SKM-1 (cell line): ENCODE data around the gene SLC25A10.

Source experiments
- DNase-seq: peaks from one replicate; lab custom pipeline; 2025; ENCODE audit not compliant: unreplicated experiment; lab: John Stamatoyannopoulos, UW

Gene SLC25A10

DNA sequence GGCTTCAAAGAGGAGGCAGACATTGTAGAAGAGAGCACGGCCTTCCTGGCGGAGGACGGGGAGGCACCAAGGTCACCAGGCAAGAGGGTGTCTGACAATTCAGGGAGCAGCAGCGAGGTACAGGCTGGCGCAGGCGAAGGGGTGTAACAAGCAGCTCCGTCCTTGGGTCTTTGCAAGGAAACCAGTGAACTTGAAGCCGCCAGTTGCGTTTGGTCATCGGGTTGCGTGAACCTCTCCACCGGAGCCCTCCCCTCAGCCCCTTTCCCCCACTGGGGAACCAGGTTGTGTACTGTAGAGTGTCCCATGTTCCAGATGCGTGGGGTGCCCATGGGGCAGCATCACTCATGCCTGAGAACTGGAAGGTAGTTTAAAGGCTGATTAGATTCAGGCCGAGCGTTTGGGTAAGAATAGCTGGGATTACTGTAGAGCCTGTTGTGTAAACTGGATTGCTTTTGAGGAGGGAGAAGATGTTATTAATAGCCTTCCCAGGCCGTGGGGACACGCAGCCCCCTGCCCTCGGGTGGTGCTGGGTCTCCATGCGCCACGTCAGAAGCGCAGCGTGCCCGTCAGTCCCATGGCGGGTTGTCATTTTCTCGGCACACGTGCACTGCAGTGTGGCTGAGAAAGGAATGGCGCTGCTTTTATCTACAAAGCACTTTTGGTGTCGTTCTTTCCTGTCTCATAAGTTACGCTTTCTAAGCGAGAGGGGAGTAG, 6.4 kb upstream of the SLC25A10 start:
- no peak for DNase-seq

DNA sequence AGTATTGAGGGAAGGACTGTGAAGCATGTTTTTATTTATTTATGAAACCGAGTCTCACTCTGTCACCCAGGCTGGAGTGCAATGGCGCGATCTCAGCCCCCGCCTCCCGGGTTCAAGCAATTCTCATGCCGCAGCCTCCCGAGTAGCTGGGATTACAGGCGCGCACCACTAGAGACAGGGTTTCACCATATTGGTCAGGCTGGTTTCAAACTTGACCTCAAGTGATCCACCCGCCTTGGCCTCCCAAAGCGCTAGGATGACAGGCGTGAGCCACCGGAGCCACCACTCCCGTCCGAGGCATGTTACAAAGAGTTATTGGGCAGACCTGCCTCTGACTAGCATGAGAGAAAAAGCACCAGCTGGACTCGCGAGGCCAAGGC, 5.9 kb upstream of the SLC25A10 start:
- no peak for DNase-seq

DNA sequence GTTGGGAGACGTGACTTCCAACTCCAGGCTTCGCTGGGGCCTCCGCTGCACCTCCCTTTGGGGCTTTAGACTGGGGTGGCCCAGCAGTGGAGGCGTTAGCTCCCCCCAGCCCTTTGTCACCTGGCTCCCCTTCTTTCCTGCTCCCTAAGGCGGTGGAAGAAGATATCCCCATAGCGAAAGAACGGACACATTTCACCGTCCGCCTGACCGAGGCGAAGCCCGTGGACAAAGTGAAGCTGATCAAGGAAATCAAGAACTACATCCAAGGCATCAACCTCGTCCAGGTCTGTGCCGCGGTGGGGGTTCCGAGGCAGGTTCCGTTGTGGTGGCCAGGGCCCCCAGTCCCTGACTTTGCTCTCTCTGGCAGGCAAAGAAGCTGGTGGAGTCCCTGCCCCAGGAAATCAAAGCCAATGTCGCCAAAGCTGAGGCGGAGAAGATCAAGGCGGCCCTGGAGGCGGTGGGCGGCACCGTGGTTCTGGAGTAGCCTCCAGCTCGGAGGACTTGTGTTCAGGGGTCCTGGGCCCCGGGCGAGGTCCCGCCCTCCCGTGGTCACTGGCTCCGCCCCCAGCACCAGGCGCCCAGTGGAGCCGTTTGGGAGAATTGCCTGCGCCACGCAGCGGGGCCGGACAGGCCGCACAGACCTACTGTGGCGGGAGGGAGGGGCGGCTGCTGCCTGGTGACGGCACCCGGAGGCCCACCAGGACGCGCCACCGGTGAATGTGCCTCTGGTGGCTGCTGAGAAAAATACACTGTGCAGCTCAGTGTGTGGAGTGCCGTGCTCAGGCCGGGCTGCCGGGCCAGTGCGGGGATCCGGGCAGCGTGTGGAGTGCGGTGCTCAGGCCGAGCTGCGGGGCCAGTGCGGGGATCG, 5.1 kb upstream of the SLC25A10 start:
- DNase-seq = no peak

DNA sequence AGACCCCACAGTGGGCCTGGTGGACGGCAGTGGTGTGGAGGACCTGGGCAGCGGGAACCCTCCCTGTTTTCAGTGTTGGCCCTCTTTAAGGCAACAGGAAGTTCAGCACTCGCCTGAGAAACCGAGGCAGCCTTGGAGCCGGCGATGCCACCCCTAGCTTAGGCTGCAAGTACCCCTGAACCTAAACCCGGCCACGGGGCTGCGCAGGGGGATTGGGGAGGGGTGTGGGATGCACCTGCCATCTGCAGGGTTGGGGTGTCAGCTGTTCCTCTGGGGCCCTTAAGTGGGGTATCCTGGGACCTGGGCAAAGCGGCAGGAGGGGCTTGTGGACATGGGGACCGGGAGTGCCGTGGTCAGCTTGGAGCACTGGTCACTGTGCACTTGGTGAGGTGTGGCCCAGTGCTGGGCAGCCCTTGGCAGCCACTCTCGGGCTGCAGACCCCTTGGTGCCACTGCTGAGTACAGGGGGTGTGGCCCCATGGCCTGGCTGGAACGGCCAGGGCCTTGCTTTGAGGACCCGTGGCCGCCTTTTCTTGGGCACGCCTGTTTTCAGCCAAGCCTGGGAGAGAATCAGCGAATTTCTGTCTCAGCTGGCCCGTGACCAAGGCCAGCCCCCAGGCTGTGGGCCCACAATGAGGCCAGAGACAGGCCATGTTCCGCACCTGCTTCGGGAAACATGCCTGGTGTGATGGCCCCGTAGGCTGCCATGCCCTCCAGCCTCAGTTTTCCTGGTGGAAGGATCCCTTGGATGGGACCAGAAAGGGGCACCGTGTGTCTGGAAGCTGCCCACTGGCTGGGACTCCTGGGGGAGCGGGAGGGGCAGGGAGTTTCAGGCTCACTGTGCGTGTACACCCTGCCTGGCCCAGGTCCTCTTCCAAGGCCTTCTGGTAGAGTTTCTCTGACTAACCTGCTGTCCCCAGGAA, 4.1 kb upstream of the SLC25A10 start:
- DNase-seq = no peak

DNA sequence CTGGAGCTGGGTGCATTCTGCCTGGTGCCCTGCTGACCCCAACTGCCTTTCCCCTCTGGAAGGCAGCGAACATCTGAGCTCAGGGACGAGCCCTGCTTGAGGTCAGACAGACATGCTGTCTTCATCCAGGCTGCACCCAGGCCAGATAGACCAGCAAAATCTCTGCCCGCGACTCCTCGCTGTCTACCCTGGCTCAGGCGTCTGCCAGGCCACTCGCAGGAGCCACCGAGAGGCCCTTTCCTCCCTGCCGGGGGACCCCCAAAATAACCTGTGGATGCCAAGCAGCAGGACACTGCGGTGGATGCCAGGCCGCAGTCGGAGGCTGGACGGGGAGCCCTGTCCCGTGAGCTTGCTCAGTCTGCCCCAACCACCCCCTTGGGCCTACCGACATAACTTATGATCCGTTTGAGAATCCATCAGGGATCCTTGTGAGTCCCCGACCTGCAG, 3.3 kb upstream of the SLC25A10 start:
- DNase-seq = no peak

DNA sequence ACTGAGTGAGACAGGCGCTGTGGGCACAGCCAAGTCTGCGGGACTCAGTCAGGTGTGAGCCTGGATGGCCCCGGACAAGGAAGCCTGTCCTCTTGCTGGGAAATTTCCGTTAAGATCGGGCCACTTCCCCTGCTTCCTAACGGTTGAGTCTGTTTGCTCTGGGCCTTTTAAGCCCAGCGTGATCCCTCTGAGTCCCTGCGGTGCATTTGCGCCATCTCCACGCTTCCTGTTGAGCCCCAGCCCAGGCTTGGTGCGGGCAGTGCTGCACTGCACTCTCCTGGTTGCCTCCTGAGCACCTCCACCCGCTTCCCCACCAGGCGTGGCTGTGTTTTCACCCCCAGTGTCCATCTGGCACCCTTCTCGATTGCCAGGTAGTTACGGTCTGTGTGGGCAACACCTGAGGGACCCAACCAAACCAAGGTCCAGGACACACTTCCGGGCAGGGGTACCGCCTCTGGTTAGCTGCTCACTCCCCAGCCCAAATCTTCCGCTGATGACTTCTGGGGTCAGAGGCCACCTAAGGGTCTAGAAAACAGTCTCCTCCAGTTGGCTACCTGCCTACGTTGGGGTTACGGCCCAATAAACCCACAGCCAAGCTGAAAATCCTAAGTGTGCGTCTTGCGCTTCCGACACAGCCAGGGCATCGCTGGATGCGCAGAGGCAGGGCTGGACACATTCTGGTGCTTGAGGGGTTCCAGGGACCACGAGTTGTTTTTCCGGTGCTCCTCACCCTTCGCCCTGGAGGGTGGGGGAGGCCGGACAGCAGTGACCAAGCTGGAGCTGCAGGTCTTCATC, 1.4 kb upstream of the SLC25A10 start:
- DNase-seq = peak; percentile 78

DNA sequence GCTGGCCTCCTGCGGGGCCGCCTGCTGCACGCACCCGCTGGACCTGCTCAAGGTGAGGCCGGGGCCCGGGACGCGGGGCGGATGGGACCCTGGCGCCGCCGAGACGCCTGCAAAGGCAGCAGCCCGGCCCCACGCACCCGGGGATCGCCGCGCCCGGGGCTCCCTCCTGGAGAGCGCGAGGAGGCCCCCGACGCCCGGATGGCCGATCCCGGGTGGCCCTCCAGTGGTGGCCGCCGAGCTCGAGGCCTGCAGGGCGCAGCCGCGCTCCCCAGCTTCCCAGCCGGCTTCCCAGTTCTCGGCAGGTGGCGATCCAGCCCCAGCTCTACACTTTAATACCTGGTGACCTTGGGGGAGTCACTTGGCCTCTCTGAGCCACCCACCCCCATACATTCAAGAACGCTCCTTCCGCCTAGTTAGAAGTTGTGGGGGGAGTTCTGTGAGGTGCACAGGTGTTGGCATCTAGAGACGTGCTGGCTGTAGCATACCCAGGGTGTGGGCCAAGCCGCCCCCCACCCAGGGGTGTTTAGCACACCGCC, 452 bp downstream of the SLC25A10 start:
- DNase-seq = no peak

DNA sequence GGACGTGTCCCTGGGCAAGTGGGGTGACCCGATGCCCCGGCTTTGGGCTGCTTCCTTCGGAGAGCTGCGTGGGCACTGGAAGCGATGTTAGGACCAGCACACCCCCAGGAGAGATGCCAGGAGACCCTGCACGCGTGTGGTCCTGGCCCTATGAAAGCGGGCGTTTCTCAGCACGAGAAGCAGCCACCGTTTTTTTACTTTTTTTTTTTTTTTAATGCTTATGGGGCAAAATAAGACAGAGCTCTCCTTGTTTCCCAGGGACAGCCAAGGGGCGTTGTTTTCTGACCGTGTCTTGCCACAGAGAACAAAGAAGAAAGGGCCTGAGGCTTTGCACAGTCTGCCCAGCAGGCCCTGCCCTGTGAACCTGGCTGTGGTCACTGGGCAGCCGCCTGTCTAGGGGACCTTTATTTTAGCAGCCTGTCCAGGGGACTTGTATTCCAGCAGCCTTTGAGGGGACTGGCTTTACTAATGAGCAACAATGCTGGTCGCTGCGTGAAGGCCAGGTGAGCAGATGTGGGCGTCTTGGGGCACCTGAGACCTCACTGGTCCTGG, 996 bp downstream of the SLC25A10 start:
- no peak for DNase-seq

DNA sequence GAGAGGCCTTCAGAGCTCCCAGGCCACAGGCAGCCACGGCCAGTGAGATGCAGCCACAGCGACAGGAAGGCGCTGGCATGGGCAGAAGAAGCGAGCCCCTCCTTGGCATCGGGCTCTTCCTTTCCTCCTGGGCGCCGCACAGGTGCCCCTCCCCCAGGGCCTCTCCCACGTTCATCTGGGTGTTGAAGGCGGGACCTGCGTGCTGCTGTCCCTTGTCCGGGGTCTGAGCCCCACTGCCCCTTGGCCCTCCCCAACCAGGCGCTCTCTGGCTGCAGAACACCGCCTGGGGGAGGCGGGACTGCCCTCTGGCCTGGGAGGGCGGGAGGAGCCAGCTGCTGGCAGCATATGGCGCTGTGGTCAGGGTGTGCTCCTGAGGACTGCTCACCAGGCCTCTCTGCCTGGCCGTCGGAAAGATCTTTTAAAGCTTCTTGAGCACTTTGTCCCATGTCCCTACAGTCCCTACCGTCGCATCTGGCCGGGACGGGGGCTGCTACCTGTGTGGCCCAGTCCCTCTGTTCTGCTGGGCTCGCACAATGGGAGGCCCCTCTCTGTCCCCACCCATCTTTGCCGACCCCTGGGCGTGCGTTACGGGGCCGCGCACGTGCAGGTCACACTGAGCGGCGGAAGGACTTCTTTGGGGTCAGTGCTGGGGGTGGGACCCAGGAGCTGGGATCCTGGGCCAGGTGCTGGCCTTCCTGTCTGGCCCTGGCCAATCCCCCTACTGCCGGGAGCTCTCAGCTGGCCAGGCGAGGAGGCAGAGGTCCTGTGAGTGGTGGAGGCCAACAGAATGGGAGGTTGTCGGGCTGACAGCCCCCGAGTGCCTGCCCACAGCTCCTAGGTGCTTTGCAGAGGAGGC, 1.7 kb downstream of the SLC25A10 start:
- DNase-seq = no peak

DNA sequence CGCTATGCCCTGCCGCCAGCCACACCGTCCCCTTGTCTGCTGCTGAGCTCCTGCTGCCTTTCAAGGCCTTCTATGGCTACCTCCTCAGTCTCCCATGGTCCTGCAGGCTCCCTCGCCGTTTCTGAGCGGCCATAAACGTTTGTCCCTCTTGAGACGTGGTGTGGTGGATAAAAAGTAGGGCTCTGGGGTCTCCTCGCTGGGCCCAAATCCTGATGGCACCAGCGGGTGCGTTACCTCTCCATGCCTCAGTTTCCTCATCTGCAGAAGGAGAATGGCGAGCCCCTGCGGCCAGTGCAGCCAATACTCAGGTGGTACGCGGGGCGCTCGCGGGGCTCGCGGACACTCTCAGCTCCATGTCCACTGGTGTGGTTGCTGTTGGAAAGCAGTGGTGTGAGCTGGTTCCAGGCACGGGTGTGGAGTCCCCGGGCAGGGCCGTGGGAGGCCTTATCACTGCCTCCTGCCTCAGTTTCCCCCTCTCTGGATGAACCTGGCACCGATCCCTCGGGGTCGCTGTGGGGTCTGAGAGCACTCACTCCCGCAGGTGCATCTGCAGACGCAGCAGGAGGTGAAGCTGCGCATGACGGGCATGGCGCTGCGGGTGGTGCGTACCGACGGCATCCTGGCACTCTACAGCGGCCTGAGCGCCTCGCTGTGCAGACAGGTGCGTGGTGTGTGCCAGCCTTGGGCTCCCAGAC, 2.5 kb downstream of the SLC25A10 start:
- no peak for DNase-seq

DNA sequence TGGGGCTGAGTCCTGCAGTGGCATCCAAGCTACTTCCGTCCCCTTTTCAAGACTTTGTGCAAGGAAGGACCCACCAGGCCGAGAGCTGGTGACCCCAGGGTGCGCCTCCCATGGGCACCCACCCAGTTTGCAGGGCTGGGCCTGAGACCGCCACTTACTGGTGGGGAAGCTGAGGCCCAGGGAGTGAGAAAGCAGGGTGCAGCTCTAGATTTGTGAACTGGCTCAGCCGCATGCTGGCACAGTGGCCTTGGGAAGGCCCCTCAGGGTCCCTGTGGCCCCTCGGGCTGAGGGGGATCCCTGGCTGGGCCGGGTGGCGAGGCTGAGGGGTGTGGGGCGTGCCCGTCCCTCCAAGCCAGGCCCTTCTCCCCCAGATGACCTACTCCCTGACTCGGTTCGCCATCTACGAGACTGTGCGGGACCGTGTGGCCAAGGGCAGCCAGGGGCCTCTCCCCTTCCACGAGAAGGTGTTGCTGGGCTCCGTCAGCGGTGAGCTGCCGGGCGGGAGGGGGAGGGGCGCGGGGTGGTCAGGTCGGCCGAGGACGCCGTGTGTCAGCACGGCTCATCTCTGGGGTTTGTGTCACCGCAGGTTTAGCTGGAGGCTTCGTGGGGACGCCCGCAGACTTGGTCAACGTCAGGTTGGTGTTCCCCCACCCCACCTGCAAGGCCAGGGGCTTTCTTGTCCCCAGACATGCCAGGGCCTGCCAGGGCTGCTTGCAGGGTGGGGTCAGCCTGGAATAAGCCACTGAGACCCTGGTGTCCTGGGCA, 3.2 kb downstream of the SLC25A10 start:
- DNase-seq = no peak

DNA sequence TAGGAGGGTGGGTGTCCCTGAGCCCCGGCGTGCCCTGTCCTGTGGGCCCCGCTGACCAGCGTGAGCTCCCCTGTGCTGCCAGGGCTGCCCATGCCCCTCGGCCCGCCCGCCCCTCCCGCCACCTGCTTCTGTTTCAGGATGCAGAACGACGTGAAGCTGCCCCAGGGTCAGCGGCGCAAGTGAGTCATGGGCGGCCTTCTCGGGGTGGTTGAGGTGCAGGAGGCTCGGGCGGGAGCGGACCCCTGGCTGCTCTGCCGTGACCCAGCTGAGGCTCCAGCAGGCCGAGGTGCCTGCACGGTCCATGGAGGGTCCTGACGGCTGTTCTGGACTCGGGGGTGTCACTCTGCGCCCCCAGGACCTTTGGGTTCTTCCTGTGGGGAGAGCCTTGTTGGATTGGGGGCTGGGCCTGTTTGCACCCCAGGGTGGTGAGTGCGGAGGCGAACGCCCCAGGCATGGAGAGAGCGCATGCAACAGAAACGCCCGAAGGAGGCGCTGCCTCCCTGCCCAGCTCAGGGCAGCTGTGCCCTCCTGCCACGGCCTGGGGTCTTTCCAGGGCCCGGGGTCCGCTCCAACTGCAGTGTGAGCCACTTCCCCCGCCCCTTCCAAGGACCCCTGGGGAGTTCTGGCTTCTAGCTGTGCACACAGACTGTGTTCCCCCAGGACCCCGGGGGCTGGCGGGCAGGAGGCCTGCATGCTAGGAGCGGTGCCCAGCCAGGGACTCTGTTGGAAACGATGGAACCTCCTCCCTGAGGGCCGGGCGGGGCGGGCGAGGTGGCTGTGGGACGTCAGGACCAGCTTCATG, 4.0 kb downstream of the SLC25A10 start:
- no peak for DNase-seq

DNA sequence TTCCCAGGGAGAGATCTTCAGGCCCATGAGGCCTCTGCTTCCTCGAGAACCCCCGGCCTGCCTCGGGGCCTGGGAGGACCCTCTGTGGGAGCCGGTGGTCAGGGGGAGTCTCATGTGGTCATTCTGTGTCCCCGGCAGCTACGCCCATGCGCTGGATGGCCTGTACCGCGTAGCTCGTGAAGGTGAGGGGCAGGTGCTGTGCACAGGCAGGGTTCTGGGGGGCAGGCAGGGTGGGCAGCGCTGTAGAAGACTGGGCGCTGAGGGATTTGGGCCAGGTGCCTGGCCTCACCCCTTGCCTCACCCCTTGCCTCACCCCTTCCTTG, 4.6 kb downstream of the SLC25A10 start:
- no peak for DNase-seq

DNA sequence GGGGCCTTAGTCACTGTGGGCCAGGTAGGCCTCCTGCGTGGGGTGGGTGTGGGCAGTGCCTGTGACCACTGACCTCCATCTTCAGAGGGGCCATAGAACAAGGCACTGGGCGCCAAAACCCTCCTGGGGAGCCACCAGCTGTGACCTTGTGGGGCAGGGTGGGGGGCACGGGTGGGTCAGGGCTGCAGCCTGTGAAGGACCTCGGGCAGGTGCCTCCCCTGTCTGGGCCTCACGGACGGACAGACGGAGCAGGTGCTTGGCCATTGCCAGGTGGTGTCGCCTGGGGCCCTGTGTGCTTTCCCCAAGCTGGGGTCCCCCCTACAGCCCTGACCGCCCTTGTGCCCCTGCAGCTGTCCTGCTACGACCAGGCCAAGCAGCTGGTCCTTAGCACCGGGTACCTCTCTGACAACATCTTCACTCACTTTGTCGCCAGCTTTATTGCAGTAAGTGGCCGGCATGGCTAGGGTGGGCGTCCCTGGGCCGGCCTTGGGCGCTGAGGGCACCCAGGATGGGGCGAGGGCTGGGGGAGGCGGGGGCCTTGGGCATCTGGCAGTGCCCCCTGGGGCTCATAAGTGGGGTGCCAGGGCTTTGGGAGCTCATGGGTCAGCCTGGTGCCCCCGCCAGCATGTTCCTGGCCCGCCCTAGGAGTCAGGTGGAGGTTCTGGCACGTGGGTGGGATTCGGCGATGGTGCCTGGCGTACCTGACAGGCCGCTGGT, 5.1 kb downstream of the SLC25A10 start:
- no peak for DNase-seq

DNA sequence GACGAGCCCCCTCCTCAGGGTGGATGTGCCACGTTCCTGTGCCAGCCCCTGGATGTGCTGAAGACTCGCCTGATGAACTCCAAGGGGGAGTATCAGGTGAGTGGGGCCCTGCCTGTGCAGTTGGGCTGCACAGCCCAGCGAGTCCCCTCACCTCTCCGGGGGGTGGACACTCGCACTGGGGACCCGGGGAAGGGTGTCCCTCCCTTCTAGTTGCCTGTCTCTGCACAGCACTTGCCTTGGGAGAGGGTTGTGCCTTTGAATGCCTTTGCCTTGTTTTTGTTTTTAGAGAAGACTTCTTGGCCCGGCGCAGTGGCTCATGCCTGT, 5.6 kb downstream of the SLC25A10 start:
- DNase-seq = no peak

DNA sequence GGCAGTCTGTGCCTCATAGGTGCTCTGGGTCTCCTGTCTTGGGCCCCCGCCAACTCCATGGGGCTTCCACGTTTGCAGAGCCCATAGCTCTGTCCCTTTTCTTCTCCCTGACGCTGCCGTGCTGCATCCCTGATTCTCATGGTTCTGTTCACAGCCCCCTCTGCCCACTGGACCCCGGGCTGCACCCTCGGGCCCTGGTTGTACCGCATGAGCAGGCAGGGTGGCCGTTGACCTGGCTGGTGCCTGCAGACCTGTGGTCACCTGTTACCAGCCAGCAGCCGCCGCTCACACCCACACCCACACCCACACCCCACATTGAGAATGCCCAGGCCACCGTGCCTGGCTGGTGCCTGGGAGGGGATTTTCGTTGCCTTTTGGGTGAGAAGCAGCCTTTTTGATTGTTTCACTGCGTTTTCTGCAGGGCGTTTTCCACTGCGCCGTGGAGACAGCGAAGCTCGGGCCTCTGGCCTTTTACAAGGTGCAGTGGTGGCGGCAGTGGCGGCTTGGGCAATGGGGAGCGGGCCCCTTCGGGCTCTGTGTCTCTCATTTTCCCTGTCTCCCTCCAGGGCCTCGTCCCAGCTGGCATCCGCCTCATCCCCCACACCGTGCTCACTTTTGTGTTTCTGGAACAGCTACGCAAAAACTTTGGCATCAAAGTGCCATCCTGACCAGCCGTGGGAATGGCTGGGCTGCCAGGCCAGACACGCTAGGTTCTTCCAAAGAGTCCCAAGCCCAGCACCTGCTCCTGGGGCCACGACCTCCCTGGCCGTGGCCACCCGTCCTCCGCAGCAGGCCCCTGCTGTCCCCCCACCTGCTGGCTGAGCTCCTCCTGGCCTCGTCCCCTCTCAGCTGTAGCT, 7.6 kb downstream of the SLC25A10 start:
- DNase-seq = no peak
